ENCODE data around the gene PHIP. TPM values are rescaled to one million over a fixed set of nuclear protein-coding genes. Genes with fewer than 3 reads are reported as not detected.

PHIP gene
- total and polyA plus RNA-seq, 2 of the 8 experiments (the other 6 are each of a cell fraction or from before 2014, with no cell fraction given), result 7.3 to 56.2 TPM

GRCh38 chr6:78909391-78909790 lies 168.7 kb downstream of the PHIP start:
- Histone ChIP-seq H2BK15ac (ENCODE audit: low read length) (no peak overlapping the region), H2BK5ac (ENCODE audit: low read depth, low read length) (no peak overlapping the region), H4K8ac (ENCODE audit: extremely low read depth, insufficient read depth, low read length) (no peak overlapping the region), H3K27me3 (replicated peaks in 1 of 4; ENCODE audit: control insufficient read depth in 3 of 4, extremely low read depth in 1 of 4, insufficient read depth in 3 of 4, low read length in 3 of 4) (peaks cover 0 to 9% (median 4%) of the 10 kb centered on the region in 4 experiments; a peak in 6 of 7 replicates), H3K23me2 (ENCODE audit: low read depth, low read length) (peaks cover 7% of the 10 kb centered on the region), H2BK20ac (ENCODE audit: low read length) (no peak overlapping the region), H3K27ac (ENCODE audit: low read depth, low read length) (no peak overlapping the region), H2AK5ac (ENCODE audit: low read depth, low read length) (no peak overlapping the region), H3K79me2 (ENCODE audit: control insufficient read depth in 1 of 2, insufficient read depth in 2 of 2, low read length in 2 of 2) (no peaks in the 10 kb centered on the region), H3K4me1 (replicated peaks in 1 of 4; ENCODE audit: control insufficient read depth in 3 of 4, insufficient read depth in 4 of 4, low read length in 3 of 4) (peaks cover 0 to 7% (median 1%) of the 10 kb centered on the region in 4 experiments; a peak in 4 of 7 replicates), H2BK120ac (replicated peaks; ENCODE audit: low read depth, low read length) (no peak overlapping the region), H3K79me1 (ENCODE audit: low read depth, low read length) (no peaks in the 10 kb centered on the region; the same call in 1 of the 2 replicates), H3K14ac (ENCODE audit: insufficient read length) (no peak overlapping the region), H3K23ac (ENCODE audit: insufficient read length) (no peak overlapping the region), H3K56ac (replicated peaks; ENCODE audit: insufficient read length, low read depth, low read length) (no peak overlapping the region), H2BK12ac (ENCODE audit: low read depth, low read length) (no peak overlapping the region), H3K9ac (replicated peaks in 1 of 4; ENCODE audit: extremely low read depth in 1 of 4, low read depth in 3 of 4, low read length in 3 of 4) (no peak overlapping the region), H3K4me3 (ENCODE audit: extremely low read depth in 1 of 4, insufficient read depth in 2 of 4, low read depth in 3 of 4, low read length in 4 of 4) (no peak overlapping the region), H3K4ac (replicated peaks; ENCODE audit: insufficient read length, low read depth, low read length) (no peak overlapping the region), H2AFZ (ENCODE audit: low read length) (no peak overlapping the region), H3K4me2 (ENCODE audit: insufficient read depth in 1 of 2, low read depth in 2 of 2, low read length in 2 of 2) (no peak overlapping the region), H4K91ac (replicated peaks; ENCODE audit: insufficient read length, low read length) (no peak overlapping the region), H3K18ac (ENCODE audit: extremely low read depth, low read length) (no peak overlapping the region), H4K5ac (ENCODE audit: insufficient read length, low read depth, low read length) (no peak overlapping the region), H4K20me1 (replicated peaks in 1 of 2; ENCODE audit: control insufficient read depth in 1 of 2, insufficient read depth in 2 of 2, low read length in 2 of 2) (peaks cover 0 to 2% of the 10 kb centered on the region in 2 experiments), H3K9me3 (ENCODE audit: insufficient read depth in 2 of 2, low read depth in 1 of 2, low read length in 1 of 2) (no peaks in the 10 kb centered on the region), H3K36me3 (ENCODE audit: control insufficient read depth in 2 of 4, insufficient read depth in 4 of 4, low read length in 3 of 4) (no peaks in the 10 kb centered on the region)
- POLR2A ChIA-PET (ENCODE audit: partially characterized antibody), result interaction anchor here (0.8 kb wide), 1 partner anchor 225 kb away, joined by 3 read pairs; no protein-coding TSS in a partner anchor
- FAIRE-seq, result no peak
- CTCF ChIA-PET (ENCODE audit: partially characterized antibody), result interaction anchor here (0.7 kb wide), 1 partner anchor 1421 kb away, joined by 3 read pairs; no protein-coding TSS in a partner anchor
- DNase-seq (ENCODE audit: low read depth in 1 of 2, low spot score in 2 of 2), result no peak
- WGBS, 2 experiments (ENCODE audit: extremely low coverage in 1 of 2, insufficient coverage in 1 of 2, insufficient read length in 1 of 2, insufficient replicate concordance in 2 of 2, low coverage in 1 of 2, low lambda C conversion rate in 2 of 2, missing lambda C conversion rate in 1 of 2), result 88% methylated on average over 3 of the region's 3 CpGs; no CpG with 5 or more reads in 1 of the 2 experiments
- TF ChIP-seq EP300 (IDR thresholded peaks at IDR 0.05; ENCODE audit: borderline replicate concordance in 1 of 2, low read depth in 2 of 2, low read length in 2 of 2) (no peak), TEAD4 (IDR thresholded peaks at IDR 0.05; ENCODE audit: low read depth, low read length) (no peak), EGR1 (IDR thresholded peaks at IDR 0.05; ENCODE audit: borderline replicate concordance, low read depth, low read length) (no peak), TAF7 (optimal IDR thresholded peaks at IDR 0.05; ENCODE audit: borderline replicate concordance, low read depth, low read length) (no peak), NRF1 (IDR thresholded peaks at IDR 0.05; ENCODE audit: low read depth, low read length) (no peak), POU5F1 (IDR thresholded peaks at IDR 0.05; ENCODE audit: low read depth, low read length) (no peak), ZNF274 (IDR thresholded peaks at IDR 0.05; ENCODE audit: borderline replicate concordance, extremely low read depth, low read length) (no peak), ASH2L (IDR thresholded peaks at IDR 0.05; ENCODE audit: low read length) (no peak), RBBP5 (IDR thresholded peaks at IDR 0.05; ENCODE audit: borderline replicate concordance, low read depth, low read length) (no peak), BACH1 (IDR thresholded peaks at IDR 0.05; ENCODE audit: low read length) (no peak), ATF3 (IDR thresholded peaks at IDR 0.05; ENCODE audit: insufficient read depth, low read depth, low read length) (no peak), SP4 (IDR thresholded peaks at IDR 0.05; ENCODE audit: low read length) (no peak), SIN3A (conservative IDR thresholded peaks at IDR 0.05 in 1 of 2, IDR thresholded peaks at IDR 0.05 in 1 of 2; ENCODE audit: low read depth in 1 of 2, low read length in 2 of 2) (no peak)

Data from H1 (cell line).